ENCODE results near the gene APCDD1L.

The APCDD1L gene

DNA sequence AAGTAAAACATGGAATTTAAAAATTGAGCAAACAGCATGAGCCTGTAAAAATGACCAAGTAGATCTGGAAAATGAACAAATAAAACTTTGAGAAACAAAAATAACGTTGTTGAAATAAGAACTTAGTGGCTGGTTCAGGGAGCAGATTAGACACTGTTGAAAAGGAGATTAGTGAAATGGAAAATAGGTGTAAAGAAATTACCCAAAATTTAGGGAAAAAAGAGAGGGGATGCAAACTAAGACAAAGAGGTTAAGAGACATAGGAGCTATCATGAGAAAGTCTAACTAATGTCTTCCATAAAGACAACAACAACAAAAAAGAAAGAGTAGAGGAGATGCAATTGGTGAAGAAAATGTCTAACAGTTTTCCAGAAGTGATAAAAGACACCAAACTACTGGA, 29.0 kb downstream of the APCDD1L start:
- Histone ChIP-seq H3K4me3 (replicated peaks; ENCODE audit: insufficient read depth, low read length) (no peak overlapping the region), H3K27ac (replicated peaks) (no peak overlapping the region), H3K27me3 (ENCODE audit: insufficient read depth, poor library complexity, severe bottlenecking) (peaks cover 2% of the 10 kb centered on the region)
- TF ChIP-seq, protein P1, sequence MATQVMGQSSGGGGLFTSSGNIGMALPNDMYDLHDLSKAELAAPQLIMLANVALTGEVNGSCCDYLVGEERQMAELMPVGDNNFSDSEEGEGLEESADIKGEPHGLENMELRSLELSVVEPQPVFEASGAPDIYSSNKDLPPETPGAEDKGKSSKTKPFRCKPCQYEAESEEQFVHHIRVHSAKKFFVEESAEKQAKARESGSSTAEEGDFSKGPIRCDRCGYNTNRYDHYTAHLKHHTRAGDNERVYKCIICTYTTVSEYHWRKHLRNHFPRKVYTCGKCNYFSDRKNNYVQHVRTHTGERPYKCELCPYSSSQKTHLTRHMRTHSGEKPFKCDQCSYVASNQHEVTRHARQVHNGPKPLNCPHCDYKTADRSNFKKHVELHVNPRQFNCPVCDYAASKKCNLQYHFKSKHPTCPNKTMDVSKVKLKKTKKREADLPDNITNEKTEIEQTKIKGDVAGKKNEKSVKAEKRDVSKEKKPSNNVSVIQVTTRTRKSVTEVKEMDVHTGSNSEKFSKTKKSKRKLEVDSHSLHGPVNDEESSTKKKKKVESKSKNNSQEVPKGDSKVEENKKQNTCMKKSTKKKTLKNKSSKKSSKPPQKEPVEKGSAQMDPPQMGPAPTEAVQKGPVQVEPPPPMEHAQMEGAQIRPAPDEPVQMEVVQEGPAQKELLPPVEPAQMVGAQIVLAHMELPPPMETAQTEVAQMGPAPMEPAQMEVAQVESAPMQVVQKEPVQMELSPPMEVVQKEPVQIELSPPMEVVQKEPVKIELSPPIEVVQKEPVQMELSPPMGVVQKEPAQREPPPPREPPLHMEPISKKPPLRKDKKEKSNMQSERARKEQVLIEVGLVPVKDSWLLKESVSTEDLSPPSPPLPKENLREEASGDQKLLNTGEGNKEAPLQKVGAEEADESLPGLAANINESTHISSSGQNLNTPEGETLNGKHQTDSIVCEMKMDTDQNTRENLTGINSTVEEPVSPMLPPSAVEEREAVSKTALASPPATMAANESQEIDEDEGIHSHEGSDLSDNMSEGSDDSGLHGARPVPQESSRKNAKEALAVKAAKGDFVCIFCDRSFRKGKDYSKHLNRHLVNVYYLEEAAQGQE (IDR thresholded peaks at IDR 0.05; ENCODE audit: insufficient replicate concordance, low read depth): no peak
- no peak for TF ChIP-seq POLR2AphosphoS5 (IDR thresholded peaks at IDR 0.05; ENCODE audit: low read depth)
- no peak for TF ChIP-seq SPI1 (IDR thresholded peaks at IDR 0.05; ENCODE audit: borderline replicate concordance, low read depth)
- no peak for TF ChIP-seq GABPA (IDR thresholded peaks at IDR 0.05; ENCODE audit: low read depth)
- TF ChIP-seq, protein P2, sequence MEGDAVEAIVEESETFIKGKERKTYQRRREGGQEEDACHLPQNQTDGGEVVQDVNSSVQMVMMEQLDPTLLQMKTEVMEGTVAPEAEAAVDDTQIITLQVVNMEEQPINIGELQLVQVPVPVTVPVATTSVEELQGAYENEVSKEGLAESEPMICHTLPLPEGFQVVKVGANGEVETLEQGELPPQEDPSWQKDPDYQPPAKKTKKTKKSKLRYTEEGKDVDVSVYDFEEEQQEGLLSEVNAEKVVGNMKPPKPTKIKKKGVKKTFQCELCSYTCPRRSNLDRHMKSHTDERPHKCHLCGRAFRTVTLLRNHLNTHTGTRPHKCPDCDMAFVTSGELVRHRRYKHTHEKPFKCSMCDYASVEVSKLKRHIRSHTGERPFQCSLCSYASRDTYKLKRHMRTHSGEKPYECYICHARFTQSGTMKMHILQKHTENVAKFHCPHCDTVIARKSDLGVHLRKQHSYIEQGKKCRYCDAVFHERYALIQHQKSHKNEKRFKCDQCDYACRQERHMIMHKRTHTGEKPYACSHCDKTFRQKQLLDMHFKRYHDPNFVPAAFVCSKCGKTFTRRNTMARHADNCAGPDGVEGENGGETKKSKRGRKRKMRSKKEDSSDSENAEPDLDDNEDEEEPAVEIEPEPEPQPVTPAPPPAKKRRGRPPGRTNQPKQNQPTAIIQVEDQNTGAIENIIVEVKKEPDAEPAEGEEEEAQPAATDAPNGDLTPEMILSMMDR (IDR thresholded peaks at IDR 0.05; ENCODE audit: insufficient read depth, low read length): no peak
- DNase-seq (ENCODE audit: low read depth in 1 of 2, low spot score in 1 of 2): no peak

DNA sequence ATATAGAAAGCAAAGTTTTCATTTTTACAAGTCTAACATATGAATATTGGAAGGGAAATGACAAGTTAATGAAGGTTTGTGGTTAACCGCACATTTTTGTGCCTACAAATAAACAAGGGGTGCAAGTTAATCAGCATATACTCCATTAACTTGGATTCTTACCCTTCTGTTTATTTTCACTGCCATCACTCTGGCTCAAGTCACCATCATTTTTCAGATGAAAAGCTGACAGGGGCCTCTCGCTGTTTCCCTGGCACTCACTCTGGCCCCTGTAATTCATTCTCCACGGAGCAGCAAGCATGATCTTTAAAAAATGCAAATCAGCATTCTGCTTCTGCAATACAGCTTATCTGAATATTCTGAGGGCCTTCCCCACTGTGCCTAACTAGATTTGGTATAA, 29.8 kb downstream of the APCDD1L start:
- Histone ChIP-seq H3K4me3 (replicated peaks; ENCODE audit: insufficient read depth, low read length) (no peak overlapping the region), H3K27ac (replicated peaks) (no peak overlapping the region), H3K27me3 (ENCODE audit: insufficient read depth, poor library complexity, severe bottlenecking) (peaks cover 2% of the 10 kb centered on the region)
- TF ChIP-seq GABPA (IDR thresholded peaks at IDR 0.05; ENCODE audit: low read depth) (no peak), POLR2AphosphoS5 (IDR thresholded peaks at IDR 0.05; ENCODE audit: low read depth) (no peak), SPI1 (IDR thresholded peaks at IDR 0.05; ENCODE audit: borderline replicate concordance, low read depth) (no peak)
- TF ChIP-seq, protein P1 (IDR thresholded peaks at IDR 0.05; ENCODE audit: insufficient replicate concordance, low read depth): no peak
- TF ChIP-seq, protein P2 (IDR thresholded peaks at IDR 0.05; ENCODE audit: insufficient read depth, low read length): no peak
- DNase-seq (ENCODE audit: low read depth in 1 of 2, low spot score in 1 of 2): no peak

DNA sequence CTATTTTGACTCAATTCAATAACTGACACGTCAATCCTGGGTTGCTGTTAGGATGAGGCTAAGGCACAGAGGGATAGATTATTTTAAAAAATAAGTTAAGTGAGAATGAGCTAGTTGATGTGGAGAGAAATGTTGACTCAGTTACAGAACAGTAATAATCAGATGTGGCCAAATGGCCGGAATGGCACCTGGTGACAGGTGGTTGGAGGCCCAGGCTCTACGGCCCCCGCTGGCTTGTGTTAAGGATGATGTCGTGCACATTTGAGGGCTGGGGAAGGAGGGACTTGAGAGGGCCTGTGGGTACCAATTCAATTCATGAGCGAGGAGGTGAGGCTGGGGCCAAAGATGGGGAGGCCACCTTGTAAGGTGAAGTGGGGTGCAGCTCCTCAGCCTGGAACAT, 31.7 kb downstream of the APCDD1L start:
- Histone ChIP-seq H3K27me3 (ENCODE audit: insufficient read depth, poor library complexity, severe bottlenecking) (peaks cover 2% of the 10 kb centered on the region), H3K27ac (replicated peaks) (no peak overlapping the region), H3K4me3 (replicated peaks; ENCODE audit: insufficient read depth, low read length) (no peak overlapping the region)
- TF ChIP-seq, protein P1 (IDR thresholded peaks at IDR 0.05; ENCODE audit: insufficient replicate concordance, low read depth): no peak
- TF ChIP-seq POLR2AphosphoS5 (IDR thresholded peaks at IDR 0.05; ENCODE audit: low read depth) (no peak), GABPA (IDR thresholded peaks at IDR 0.05; ENCODE audit: low read depth) (no peak), SPI1 (IDR thresholded peaks at IDR 0.05; ENCODE audit: borderline replicate concordance, low read depth) (no peak)
- TF ChIP-seq, protein P2 (IDR thresholded peaks at IDR 0.05; ENCODE audit: insufficient read depth, low read length): no peak
- no peak for DNase-seq (ENCODE audit: low read depth in 1 of 2, low spot score in 1 of 2)

Data from HL-60 (cell line).